ENCODE results near the gene CLCNKA.
A peak's percentile ranks its signal among the peaks of the same experiment; 100 is the strongest.

The CLCNKA gene

DNA sequence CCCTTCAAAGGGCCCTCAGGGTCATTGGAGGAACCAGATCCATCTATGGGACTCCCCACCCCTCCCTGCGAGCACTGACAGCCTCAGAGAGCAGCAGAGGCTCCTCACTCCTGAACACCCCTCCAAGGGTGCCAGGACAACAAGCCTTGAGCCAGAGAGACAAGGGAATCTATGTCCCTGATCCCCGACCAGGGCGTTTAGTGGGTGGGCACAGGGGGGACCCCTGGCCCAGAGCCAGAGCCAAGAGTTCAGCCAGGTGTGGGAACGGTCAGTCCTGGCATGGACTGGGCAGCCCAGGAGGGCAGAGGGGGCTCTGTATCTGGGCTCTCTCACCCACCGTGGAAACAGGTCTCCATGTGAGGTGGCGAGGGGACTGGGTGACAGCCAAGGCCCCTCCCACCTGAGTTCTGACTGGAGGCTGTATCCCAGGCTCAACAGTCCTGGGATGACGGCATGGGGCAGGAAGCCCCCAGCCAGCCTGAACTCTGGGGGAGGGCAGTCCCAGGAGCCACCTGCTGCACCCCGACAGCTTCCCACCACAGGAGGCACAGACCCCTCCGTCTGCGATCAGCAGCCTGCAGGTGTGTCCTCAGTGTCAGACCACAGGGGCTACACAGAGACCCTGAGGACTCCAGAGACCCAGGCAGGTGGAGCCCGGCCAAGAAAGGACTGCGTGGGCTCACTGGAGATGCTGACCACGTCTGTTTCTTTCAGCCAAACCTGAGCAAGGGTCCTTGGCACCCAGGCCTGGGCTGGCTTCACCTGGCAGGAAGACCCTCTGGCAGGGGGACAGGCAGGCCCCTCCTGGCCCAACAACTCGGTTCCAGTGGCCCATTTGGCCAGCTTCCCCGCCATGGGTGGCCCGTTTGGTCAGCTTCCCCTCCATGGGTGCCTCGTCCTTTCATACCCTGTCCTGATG is 29.0 kb upstream of the CLCNKA start:
- H3K27me3 ChIP-seq (ENCODE audit: insufficient read depth, poor library complexity, severe bottlenecking), result no peaks in the 10 kb centered on the region
- TF ChIP-seq, protein P1, sequence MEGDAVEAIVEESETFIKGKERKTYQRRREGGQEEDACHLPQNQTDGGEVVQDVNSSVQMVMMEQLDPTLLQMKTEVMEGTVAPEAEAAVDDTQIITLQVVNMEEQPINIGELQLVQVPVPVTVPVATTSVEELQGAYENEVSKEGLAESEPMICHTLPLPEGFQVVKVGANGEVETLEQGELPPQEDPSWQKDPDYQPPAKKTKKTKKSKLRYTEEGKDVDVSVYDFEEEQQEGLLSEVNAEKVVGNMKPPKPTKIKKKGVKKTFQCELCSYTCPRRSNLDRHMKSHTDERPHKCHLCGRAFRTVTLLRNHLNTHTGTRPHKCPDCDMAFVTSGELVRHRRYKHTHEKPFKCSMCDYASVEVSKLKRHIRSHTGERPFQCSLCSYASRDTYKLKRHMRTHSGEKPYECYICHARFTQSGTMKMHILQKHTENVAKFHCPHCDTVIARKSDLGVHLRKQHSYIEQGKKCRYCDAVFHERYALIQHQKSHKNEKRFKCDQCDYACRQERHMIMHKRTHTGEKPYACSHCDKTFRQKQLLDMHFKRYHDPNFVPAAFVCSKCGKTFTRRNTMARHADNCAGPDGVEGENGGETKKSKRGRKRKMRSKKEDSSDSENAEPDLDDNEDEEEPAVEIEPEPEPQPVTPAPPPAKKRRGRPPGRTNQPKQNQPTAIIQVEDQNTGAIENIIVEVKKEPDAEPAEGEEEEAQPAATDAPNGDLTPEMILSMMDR (IDR thresholded peaks at IDR 0.05; ENCODE audit: poor library complexity, severe bottlenecking), result no peak
- H3K9me3 ChIP-seq (ENCODE audit: severe bottlenecking), result no peaks in the 10 kb centered on the region
- no peaks in the 10 kb centered on the region for H3K4me1 ChIP-seq (ENCODE audit: insufficient read depth, poor library complexity, severe bottlenecking)
- DNase-seq (ENCODE audit: low spot score) (no peak), ATAC-seq (ENCODE audit: low read depth) (no peak)
- no peak overlapping the region for H3K4me3 ChIP-seq (ENCODE audit: severe bottlenecking)
- H3K27ac ChIP-seq (ENCODE audit: poor library complexity, severe bottlenecking), result no peak overlapping the region
- H3K36me3 ChIP-seq (ENCODE audit: low read depth), result no peaks in the 10 kb centered on the region

DNA sequence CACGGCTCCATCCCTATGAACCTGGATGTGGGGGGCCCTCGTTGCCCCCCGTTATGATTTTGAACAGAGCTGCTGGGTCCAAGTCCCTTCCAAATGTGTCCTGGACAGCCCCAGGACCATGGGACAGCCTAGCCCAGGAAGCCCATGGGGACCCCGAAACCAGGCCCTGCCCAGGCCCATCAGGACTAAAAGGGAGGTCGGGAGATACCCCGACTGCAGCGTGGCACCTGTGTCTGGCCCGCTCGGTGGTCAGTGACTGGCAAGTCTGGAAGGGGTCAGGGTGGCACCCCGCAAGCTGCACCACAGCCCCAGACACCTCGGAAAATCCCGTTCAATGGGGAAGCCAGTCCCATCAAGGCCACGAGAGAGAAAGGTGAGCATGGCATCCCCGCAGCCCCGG is 28.2 kb upstream of the CLCNKA start:
- TF ChIP-seq, protein P1 (IDR thresholded peaks at IDR 0.05; ENCODE audit: poor library complexity, severe bottlenecking), result no peak
- Histone ChIP-seq H3K9me3 (ENCODE audit: severe bottlenecking) (no peaks in the 10 kb centered on the region), H3K4me3 (ENCODE audit: severe bottlenecking) (no peak overlapping the region), H3K27ac (ENCODE audit: poor library complexity, severe bottlenecking) (no peak overlapping the region), H3K27me3 (ENCODE audit: insufficient read depth, poor library complexity, severe bottlenecking) (no peaks in the 10 kb centered on the region), H3K36me3 (ENCODE audit: low read depth) (no peaks in the 10 kb centered on the region), H3K4me1 (ENCODE audit: insufficient read depth, poor library complexity, severe bottlenecking) (no peaks in the 10 kb centered on the region)
- DNase-seq (ENCODE audit: low spot score) (no peak), ATAC-seq (ENCODE audit: low read depth) (no peak)

DNA sequence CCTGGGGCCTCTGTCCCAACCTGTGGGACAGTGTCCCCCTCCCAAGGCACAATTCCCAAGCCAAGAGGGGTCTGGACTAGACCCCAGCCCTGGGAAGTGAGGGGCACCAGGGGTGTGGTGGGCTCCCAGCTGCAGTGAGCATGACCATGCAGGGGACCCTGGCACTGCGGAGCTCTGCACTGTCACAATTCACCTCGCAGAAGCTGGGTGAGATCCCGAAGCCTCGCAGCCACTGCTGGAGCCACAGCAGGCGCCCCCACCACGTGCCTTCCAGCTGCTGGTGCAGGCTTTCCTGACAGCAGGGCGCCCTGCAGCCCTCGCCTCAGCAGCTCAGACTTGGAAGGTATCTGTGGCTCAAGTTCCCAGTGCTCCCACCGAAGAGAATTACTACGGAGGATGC is 27.8 kb upstream of the CLCNKA start:
- DNase-seq (ENCODE audit: low spot score), result no peak
- Histone ChIP-seq H3K27ac (ENCODE audit: poor library complexity, severe bottlenecking) (no peak overlapping the region), H3K9me3 (ENCODE audit: severe bottlenecking) (no peaks in the 10 kb centered on the region), H3K27me3 (ENCODE audit: insufficient read depth, poor library complexity, severe bottlenecking) (no peaks in the 10 kb centered on the region), H3K36me3 (ENCODE audit: low read depth) (no peaks in the 10 kb centered on the region), H3K4me1 (ENCODE audit: insufficient read depth, poor library complexity, severe bottlenecking) (no peaks in the 10 kb centered on the region), H3K4me3 (ENCODE audit: severe bottlenecking) (no peak overlapping the region)
- ATAC-seq (ENCODE audit: low read depth), result no peak
- TF ChIP-seq, protein P1 (IDR thresholded peaks at IDR 0.05; ENCODE audit: poor library complexity, severe bottlenecking), result no peak

DNA sequence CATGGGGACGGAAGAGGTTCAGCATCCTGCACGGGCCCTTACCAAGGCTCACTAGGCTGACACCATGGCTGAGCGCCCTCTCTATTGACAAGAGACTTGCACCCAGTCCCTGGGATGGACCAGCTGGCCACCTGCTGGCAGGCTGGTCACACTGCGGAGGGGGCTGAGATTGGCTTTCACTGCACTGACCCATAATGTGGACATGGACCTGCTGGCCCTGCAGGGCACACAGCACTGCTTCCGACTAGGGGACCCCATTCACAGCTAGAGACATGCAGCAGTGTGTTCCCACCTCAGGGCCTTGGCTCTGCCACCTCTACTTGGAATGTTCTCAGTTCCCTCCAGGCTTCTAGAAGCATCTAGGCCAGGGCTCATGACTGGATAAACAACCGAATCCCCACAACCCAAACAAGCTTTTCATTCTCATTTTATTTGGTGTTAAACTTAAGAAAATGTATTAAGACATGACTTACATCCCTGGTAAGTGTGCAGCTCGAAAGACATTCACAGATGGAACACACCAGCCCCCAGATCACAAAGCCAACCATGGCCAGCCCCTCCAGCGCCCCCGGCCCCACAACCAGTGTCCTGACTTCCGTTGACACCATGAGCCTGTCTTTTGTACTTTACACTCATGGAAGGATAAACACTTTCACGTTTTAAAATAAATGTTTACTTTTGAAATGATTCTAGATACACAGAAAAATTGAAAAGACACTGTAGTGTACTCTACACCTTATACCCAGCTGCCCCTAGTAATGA is 27.1 kb upstream of the CLCNKA start:
- no peaks in the 10 kb centered on the region for H3K36me3 ChIP-seq (ENCODE audit: low read depth)
- H3K4me3 ChIP-seq (ENCODE audit: severe bottlenecking), result no peak overlapping the region
- H3K27ac ChIP-seq (ENCODE audit: poor library complexity, severe bottlenecking), result no peak overlapping the region
- TF ChIP-seq, protein P1 (IDR thresholded peaks at IDR 0.05; ENCODE audit: poor library complexity, severe bottlenecking), result peak; percentile 87
- H3K4me1 ChIP-seq (ENCODE audit: insufficient read depth, poor library complexity, severe bottlenecking), result no peaks in the 10 kb centered on the region
- no peak for DNase-seq (ENCODE audit: low spot score)
- H3K9me3 ChIP-seq (ENCODE audit: severe bottlenecking), result no peaks in the 10 kb centered on the region
- H3K27me3 ChIP-seq (ENCODE audit: insufficient read depth, poor library complexity, severe bottlenecking), result no peaks in the 10 kb centered on the region
- peak; percentile 86 for ATAC-seq (ENCODE audit: low read depth)

All from RWPE2 (cell line).